HEK293T (cell line): ENCODE measurements around the gene GRIFIN.

Source experiments
- ARNT ChIP-seq: fragments of 450-650 bp; IDR thresholded peaks from 2 replicates; pipeline ENCODE4 v1.6.1; 2017; ENCODE audit warnings: mild to moderate bottlenecking
- BHLHE40 ChIP-seq: fragments of 450-650 bp; IDR thresholded peaks from 2 replicates; pipeline ENCODE4 v1.6.1; 2016; ENCODE audit warnings: mild to moderate bottlenecking, moderate library complexity, borderline replicate concordance
- FOXA1 ChIP-seq: fragments of 450-650 bp; IDR thresholded peaks from 2 replicates; pipeline ENCODE4 v1.6.1; 2016; ENCODE audit warnings: mild to moderate bottlenecking
- FOXK2 ChIP-seq: fragments of 450-650 bp; IDR thresholded peaks from 2 replicates; pipeline ENCODE4 v1.6.1; 2016; ENCODE audit warnings: mild to moderate bottlenecking
- FOXM1 ChIP-seq: fragments of 450-650 bp; IDR thresholded peaks from 2 replicates; pipeline ENCODE4 v1.6.1; 2017; ENCODE audit warnings: mild to moderate bottlenecking, borderline replicate concordance
- HDGF ChIP-seq: fragments of 450-650 bp; IDR thresholded peaks from 2 replicates; pipeline ENCODE4 v1.6.1; 2017; ENCODE audit warnings: antibody characterized with exemption, borderline replicate concordance
- L3MBTL2 ChIP-seq: fragments of 450-650 bp; conservative IDR thresholded peaks from 2 replicates; pipeline ENCODE4 v1.6.1; 2016; ENCODE audit warnings: mild to moderate bottlenecking
- NFRKB ChIP-seq: fragments of 450-650 bp; IDR thresholded peaks from 2 replicates; pipeline ENCODE4 v1.6.1; 2016; ENCODE audit warnings: mild to moderate bottlenecking, moderate library complexity
- PKNOX1 ChIP-seq: fragments of 450-650 bp; IDR thresholded peaks from 2 replicates; pipeline ENCODE4 v1.6.1; 2016
- SP1 ChIP-seq: fragments of 450-650 bp; IDR thresholded peaks from 2 replicates; pipeline ENCODE4 v1.6.1; 2017
- SUZ12 ChIP-seq: fragments of 450-650 bp; IDR thresholded peaks from 2 replicates; pipeline ENCODE4 v1.6.1; 2016; ENCODE audit warnings: mild to moderate bottlenecking
- TARDBP ChIP-seq: fragments of 450-650 bp; IDR thresholded peaks from 2 replicates; pipeline ENCODE4 v1.6.1; 2016

GRCh38 chr7:2524808-2525657 is 48.8 kb upstream of the GRIFIN start:
- no peak for TF ChIP-seq FOXK2
- TF ChIP-seq FOXM1, result no peak
- no peak for TF ChIP-seq TARDBP
- TF ChIP-seq PKNOX1, result no peak
- no peak for TF ChIP-seq SP1
- no peak for TF ChIP-seq HDGF
- TF ChIP-seq SUZ12, result no peak
- no peak for TF ChIP-seq FOXA1
- TF ChIP-seq BHLHE40, result no peak
- no peak for TF ChIP-seq NFRKB
- TF ChIP-seq ARNT, result no peak
- no peak for TF ChIP-seq L3MBTL2
